Ecto neural progenitor cell (in vitro differentiated cells): Measurements from ENCODE around the gene IL17A.
"Not testable (repeated sequence)": the region's sequence is repeated elsewhere in the genome, so short reads cannot be mapped to it uniquely, and the experiment has no call there.

Experiments
- DNase-seq: peaks from one replicate; pipeline ENCODE4 v3.0.0-alpha.2; 2018; ENCODE audit warnings: low spot score

The IL17A gene

DNA sequence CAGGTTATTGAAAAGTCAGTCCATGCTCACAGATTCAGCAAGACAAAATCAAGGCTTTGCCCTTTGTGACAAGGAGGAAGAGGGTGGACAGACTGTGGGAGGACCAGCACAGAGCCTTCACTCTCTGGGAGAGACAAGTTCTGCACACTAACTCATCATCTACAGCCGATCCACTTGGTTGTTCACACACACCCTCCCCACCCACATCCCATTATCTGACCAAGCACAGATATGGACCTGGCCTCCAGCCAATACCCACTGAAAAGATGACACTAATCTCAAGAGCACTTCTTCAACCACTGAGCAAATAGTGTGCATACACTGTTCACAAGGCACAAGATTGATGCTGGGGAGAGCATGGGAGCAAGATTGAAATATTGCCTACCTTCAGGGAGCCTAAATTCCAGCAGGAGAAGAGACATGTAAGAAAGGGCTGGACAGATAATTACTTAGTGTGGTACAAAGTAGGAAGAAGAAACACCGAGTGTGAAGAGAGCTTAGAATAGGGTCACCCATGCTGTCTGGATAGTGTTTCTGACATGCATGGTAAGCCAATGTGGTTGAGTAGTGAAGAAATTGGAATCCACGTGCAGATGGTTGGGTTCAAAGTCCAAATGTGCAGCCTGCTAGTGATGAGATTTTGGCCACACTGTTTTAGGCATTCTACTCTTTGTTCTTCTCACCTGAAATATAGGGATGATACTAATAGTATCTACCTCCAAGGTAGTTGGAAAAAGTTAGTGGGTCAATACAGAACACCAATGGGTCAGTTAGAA lies 21.7 kb upstream of the IL17A start:
- no peak for DNase-seq

GRCh38 chr6:52167267-52167666 lies 18.9 kb upstream of the IL17A start:
- no peak for DNase-seq

DNA sequence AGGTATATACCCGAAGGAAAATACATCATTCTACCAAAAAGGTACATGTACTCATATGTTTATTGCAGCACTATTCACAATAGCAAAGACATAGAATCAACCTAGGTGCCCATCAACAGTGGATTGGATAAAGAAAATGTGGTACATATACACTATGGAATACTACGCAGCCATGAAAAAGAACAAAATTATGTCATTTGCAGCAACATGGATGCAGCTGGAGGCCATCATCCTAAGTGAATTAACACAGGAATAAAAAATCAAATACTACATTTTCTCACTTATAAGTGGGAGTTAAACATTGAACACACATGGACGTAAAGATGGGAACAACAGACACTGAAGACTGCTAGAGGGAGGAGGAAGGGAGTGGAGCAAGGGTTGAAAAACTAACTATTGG lies 17.8 kb upstream of the IL17A start:
- DNase-seq = not testable (repeated sequence)

GRCh38 chr6:52174118-52174517 lies 12.1 kb upstream of the IL17A start:
- DNase-seq = no peak

GRCh38 chr6:52176550-52176949 lies 9.6 kb upstream of the IL17A start:
- no peak for DNase-seq

DNA sequence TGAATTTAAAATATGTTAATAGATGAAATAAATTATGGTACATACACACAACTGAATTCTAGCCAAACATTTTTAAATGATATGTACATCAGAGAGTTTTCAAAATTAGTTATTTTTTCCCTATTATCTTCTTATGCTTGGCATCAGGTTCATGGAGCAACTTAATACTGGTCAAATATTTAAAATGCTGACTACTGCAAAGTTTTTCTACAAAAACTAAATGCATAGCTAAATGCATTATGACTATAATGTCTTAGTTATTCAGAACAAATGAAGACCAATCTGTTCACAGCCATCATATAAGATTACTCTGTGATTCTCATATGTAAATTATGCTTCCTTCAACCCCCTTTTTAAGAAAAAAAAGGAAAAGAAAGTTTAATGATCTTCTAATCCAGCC lies 8.2 kb upstream of the IL17A start:
- no peak for DNase-seq

DNA sequence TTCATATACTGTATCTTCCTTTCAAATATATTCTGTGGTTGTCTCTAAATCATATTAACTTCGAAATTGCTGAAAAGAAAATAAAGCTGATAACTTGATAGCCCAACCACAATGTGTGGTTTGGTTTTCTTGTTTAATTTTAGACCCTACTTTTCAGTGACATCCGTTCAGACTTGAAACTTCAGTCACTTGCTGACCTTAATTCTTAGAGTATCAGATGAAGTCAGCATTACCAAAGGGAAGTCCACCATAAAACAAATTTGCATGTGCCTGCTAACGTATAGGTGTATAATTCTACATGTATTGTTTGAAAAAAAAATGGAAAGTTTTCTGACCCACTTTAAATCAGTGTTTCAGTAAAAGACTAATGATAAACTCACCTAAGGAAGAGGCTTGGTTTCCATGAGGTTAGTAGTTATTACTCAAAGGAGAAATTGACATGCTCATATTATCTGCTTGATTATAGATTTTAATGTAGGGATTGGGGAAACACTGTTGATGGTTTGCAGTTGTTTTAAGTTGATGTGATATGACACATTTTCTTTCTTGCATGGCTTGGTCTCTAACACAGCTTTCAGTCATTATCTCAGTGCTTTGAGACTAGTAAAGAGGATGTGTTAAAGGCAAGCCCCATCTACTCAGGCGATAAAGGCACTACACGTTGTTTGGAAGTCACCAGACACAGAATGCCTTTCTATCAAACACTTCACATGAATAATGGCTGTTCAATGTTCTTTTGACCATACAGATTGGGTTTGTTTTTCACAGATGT lies 5.2 kb upstream of the IL17A start:
- no peak for DNase-seq

GRCh38 chr6:52183131-52183713 lies 3.0 kb upstream of the IL17A start:
- no peak for DNase-seq

- DNase-seq = no peak
Observed at GRCh38 chr6:52186480-52186879, 305 bp downstream of the IL17A start.

GRCh38 chr6:52187098-52187497 lies 923 bp downstream of the IL17A start:
- DNase-seq = no peak

DNA sequence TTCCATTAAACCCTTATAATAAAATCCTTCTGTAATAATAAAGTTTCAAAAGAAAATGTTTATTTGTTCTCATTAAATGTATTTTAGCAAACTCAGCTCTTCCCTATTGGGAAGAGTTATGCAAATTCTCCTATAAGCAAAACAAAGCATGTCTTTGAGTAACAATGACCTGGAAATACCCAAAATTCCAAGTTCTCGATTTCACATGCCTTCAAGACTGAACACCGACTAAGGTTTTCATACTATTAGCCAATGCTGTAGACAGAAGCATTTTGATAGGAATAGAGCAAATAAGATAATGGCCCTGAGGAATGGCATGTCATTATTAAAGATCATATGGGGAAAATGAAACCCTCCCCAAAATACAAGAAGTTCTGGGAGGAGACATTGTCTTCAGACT lies 3.8 kb downstream of the IL17A start:
- no peak for DNase-seq

DNA sequence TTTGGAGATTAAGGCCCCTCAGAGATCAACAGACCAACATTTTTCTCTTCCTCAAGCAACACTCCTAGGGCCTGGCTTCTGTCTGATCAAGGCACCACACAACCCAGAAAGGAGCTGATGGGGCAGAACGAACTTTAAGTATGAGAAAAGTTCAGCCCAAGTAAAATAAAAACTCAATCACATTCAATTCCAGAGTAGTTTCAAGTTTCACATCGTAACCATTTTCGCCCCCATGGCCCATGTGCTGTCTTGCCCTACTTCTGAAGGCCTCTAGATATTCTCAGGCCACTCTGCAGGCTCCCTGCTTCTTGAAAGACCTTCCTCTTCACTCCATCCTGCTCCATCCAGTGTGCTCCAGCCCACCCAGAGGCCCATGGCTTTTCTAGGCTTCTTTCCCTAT lies 4.2 kb downstream of the IL17A start:
- no peak for DNase-seq

DNA sequence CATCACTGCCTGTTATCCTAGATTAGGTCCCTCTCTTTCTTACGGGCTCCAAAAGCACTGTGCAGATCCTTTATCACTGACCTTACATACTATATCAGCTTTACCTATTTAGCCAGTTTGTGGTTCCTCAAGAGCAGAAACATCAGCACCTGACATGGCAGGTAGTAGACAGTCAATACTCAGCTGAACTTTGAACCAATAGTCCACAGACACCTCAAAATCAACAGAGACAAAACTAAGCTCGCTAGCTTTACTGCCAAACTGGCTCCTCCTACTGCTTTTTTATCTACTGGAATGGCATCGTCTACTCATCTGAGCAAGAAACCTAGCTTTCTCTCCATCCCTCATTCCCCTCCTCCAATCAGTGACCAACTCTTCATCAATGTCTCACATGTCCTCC lies 5.6 kb downstream of the IL17A start:
- DNase-seq = no peak

- DNase-seq = no peak
Observed at GRCh38 chr6:52195886-52196285, 9.7 kb downstream of the IL17A start.

GRCh38 chr6:52200088-52200487 lies 13.9 kb downstream of the IL17A start:
- not testable (repeated sequence) for DNase-seq

DNA sequence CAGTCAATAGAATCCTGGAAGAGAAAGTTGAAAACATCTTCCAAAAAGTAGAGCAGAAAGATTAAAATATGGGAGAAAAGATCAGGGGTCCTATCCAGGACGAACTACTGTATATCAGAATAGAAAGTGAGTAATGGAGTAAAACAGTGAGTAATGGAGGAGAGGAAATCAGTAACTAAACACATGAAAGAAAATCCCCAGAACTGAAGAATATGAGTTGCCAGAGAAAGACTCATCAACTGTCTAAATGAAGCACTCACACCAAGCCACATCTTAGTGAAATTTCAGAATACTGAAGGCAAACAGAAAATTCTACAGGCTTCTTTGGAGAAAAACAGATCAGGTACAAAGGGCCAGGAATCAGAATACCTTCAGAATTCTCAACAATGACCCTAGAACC lies 14.9 kb downstream of the IL17A start:
- no peak for DNase-seq

DNA sequence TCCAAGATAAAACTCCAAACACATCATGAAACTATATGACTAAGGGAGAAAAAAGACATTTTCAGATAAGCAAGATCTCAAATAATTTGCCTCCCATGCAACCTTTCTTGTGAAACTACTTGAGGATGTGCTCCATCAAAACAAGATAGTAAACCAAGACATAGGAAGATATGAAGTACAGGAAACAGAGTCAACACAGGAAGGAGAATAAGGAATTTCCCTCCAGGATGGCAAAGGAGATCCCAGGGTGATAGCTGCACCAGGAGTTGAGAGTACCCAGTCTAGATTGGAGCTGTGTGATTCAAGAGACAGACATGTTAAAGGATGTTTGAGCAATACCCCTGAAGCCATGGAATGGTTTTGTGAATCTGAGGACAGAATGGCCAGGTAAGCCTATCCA lies 15.3 kb downstream of the IL17A start:
- DNase-seq = no peak

DNA sequence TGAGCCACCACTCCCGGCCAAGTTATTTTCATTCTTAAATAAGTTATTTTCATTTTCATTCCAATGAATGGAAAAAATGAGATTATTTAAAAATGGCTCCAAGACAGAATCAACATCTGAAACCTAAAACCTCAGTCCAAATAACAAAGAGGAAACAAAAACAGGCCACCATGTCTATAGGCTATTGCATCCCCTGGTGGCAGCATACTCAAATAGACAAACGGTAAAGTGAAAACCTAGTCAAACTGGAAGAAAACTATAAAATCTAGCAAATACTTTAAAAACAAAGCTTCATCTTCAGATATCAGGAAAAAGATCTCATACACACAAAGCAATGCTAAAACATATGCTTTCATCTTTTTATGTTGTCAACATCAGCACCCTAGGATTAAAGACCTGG lies 20.9 kb downstream of the IL17A start:
- DNase-seq = no peak

DNA sequence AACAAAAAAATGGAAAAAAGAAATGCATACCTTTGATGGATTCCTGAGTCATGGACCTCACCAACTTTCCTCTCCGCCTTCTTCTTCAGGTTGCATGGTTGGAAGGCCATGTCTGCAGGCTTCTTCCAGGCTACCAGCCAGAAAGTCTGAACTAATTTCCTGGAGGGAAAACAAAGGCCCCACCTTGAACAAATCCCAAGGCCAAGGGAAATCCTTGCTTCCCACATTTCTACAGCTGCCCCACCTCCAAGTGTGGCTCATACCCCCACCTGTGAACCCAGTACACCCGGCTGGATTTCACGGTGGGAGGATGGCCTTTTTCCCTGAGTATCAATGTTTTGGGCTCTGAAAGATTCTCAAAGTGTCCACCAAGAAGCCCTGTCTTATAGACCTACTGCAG lies 22.4 kb downstream of the IL17A start:
- DNase-seq = no peak

GRCh38 chr6:52209770-52210169 lies 23.6 kb downstream of the IL17A start:
- DNase-seq = no peak

DNA sequence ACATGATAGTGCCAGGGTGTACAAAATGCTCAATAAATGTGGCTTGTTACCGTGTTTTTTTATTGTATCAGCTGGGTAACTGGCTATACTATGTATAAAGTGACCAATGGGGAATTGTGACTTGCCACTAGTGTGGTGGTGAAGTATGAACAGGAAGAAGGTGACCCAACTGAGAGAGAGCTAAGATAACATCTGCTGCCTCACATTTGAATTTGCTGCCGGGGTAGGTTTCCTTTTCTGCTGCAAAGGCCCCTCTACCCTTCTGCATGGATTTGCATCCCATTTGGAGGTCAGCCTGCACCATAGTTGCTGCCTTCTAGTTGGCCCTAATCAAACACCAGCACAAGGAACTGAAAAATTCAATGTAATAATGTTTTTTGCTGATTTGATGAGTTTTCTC lies 24.1 kb downstream of the IL17A start:
- DNase-seq = no peak

- no peak for DNase-seq
Observed at GRCh38 chr6:52213127-52213526, 27.0 kb downstream of the IL17A start.

DNA sequence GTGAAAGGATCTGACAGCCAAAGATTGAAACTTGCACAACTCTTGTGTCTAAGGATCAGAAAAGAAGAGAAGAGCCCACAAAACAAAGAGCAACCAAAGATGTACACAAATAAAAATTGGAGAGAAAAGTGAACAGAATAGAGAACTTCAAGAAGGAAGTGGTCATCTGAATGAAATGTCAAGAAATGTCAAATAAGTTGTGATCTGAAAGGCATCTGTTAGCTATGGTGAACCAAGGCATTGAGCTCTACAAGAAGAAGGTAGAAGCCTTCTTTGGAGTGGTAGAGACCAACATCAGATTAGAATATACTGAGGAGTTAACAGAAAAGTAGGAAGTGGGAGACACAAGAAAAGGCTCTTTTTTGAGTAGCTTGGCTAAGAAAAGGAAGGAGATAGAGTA lies 29.6 kb downstream of the IL17A start:
- no peak for DNase-seq
